GM23338 (cell line): Measurements from ENCODE around the gene RTL1. TPM values are rescaled to one million over a fixed set of nuclear protein-coding genes. Genes with fewer than 3 reads are reported as not detected.

Experiments
- ATAC-seq: fragments of 200-7000 bp; cut with Tn5 transposase; 3 replicates; pipeline ENCODE4 v1.9.1; 2020
- DNase-seq: peaks from one replicate; pipeline ENCODE4 v3.0.0-alpha.2; 2015; ENCODE audit warnings: low spot score
- H2AFZ ChIP-seq: fragments of 200-600 bp; sonication (generic); 2 replicates; pipeline ENCODE4 v1.8.0; 2016; ENCODE audit warnings: antibody characterized with exemption, mild to moderate bottlenecking, moderate library complexity
- H3F3A ChIP-seq: fragments of 200-600 bp; sonication (generic); replicated peaks from 2 replicates; pipeline ENCODE4 v1.8.0; 2017; ENCODE audit warnings: antibody characterized with exemption, mixed run types, low read depth
- H3K27ac ChIP-seq: fragments of 200-600 bp; sonication (generic); 2 replicates; pipeline ENCODE4 v1.6.1; 2016; ENCODE audit warnings: low read depth
- H3K27me3 ChIP-seq: fragments of 200-600 bp; sonication (generic); 2 replicates; pipeline ENCODE4 v1.8.0; 2016; ENCODE audit warnings: mild to moderate bottlenecking, mixed run types, moderate library complexity; ENCODE audit not compliant: insufficient read depth
- H3K36me3 ChIP-seq: fragments of 200-600 bp; sonication (generic); 2 replicates; pipeline ENCODE4 v1.8.0; 2016; ENCODE audit warnings: mild to moderate bottlenecking; ENCODE audit not compliant: insufficient read depth
- H3K4me1 ChIP-seq: fragments of 200-600 bp; sonication (generic); 2 replicates; pipeline ENCODE4 v1.8.0; 2016; ENCODE audit warnings: mild to moderate bottlenecking, moderate library complexity; ENCODE audit not compliant: insufficient read depth
- H3K4me2 ChIP-seq: fragments of 200-600 bp; sonication (generic); 2 replicates; pipeline ENCODE4 v1.7.1; 2017; ENCODE audit warnings: mixed run types
- H3K4me3 ChIP-seq: fragments of 200-600 bp; sonication (generic); 2 replicates; pipeline ENCODE4 v1.6.1; 2016; ENCODE audit warnings: mixed run types
- H3K79me2 ChIP-seq: fragments of 200-600 bp; sonication (generic); replicated peaks from 2 replicates; pipeline ENCODE4 v1.8.0; 2017; ENCODE audit warnings: mild to moderate bottlenecking; ENCODE audit not compliant: insufficient read depth
- H3K9me2 ChIP-seq: fragments of 200-600 bp; sonication (generic); 2 replicates; pipeline ENCODE4 v1.8.0; 2017; ENCODE audit not compliant: insufficient read depth
- H4K20me1 ChIP-seq: fragments of 200-600 bp; sonication (generic); replicated peaks from 2 replicates; pipeline ENCODE4 v1.8.0; 2017; ENCODE audit warnings: mild to moderate bottlenecking; ENCODE audit not compliant: insufficient read depth
- H3K27ac Mint-ChIP-seq: 2 replicates; pipeline ENCODE4 v1.8.0; 2020; ENCODE audit warnings: inconsistent platforms, mild to moderate bottlenecking, moderate library complexity, mixed read lengths
- H3K27me3 Mint-ChIP-seq: 3 replicates; pipeline ENCODE4 v1.8.0; 2022; ENCODE audit warnings: low read depth, mild to moderate bottlenecking, moderate library complexity, mixed read lengths, inconsistent platforms; ENCODE audit not compliant: insufficient read depth, poor library complexity
- H3K36me3 Mint-ChIP-seq: 3 replicates; pipeline ENCODE4 v1.8.0; 2021; ENCODE audit warnings: low read depth, mild to moderate bottlenecking, inconsistent platforms, moderate library complexity, mixed read lengths
- H3K4me1 Mint-ChIP-seq: 3 replicates; pipeline ENCODE4 v1.8.0; 2020; ENCODE audit warnings: mild to moderate bottlenecking, inconsistent platforms, mixed read lengths
- H3K4me3 Mint-ChIP-seq: 3 replicates; pipeline ENCODE4 v1.8.0; 2021; ENCODE audit warnings: moderate library complexity, mild to moderate bottlenecking, inconsistent platforms, mixed read lengths
- H3K9me3 Mint-ChIP-seq: 3 replicates; pipeline ENCODE4 v1.8.0; 2020; ENCODE audit warnings: moderate library complexity, mild to moderate bottlenecking, inconsistent platforms, mixed read lengths
- CREB1 ChIP-seq: fragments of 250-450 bp; sonication (Bioruptor Pico); IDR thresholded peaks from 2 replicates; pipeline ENCODE4 v1.5.0; 2020; ENCODE audit warnings: low read depth, mild to moderate bottlenecking, moderate library complexity
- CTCF ChIP-seq, 2 experiments: fragments of 200-600 bp in 1 of 2; sonication (generic) in 1 of 2; conservative IDR thresholded peaks; 2 replicates each; pipeline versions ENCODE4 v1.5.1 to v1.6.1; 2016 to 2017; ENCODE audit warnings: antibody characterized with exemption in 2 of 2, low read depth in 2 of 2, mild to moderate bottlenecking in 2 of 2, moderate library complexity in 1 of 2
- ETS1 ChIP-seq: IDR thresholded peaks from 2 replicates; pipeline ENCODE4 v1.6.1; 2016; ENCODE audit warnings: antibody characterized with exemption
- EZH2 ChIP-seq: fragments of 200-600 bp; sonication (generic); IDR thresholded peaks from one replicate; pipeline ENCODE4 v1.8.0; 2017; ENCODE audit warnings: antibody characterized with exemption, mild to moderate bottlenecking, low read depth; ENCODE audit not compliant: unreplicated experiment
- EZH2phosphoT487 ChIP-seq: fragments of 200-600 bp; sonication (generic); IDR thresholded peaks from one replicate; pipeline ENCODE4 v1.8.1; 2018; ENCODE audit warnings: antibody characterized with exemption; ENCODE audit not compliant: unreplicated experiment
- JUNB ChIP-seq: IDR thresholded peaks from one replicate; pipeline ENCODE4 v1.6.1; 2016; ENCODE audit warnings: antibody characterized with exemption; ENCODE audit not compliant: unreplicated experiment
- NANOG ChIP-seq: IDR thresholded peaks from 2 replicates; pipeline ENCODE4 v1.6.1; 2016; ENCODE audit warnings: antibody characterized with exemption, borderline replicate concordance
- POLR2AphosphoS5 ChIP-seq: IDR thresholded peaks from 2 replicates; pipeline ENCODE4 v1.6.1; 2016; ENCODE audit warnings: antibody characterized with exemption, low read depth
- REST ChIP-seq: IDR thresholded peaks from one replicate; pipeline ENCODE4 v1.6.1; 2018; ENCODE audit warnings: antibody characterized with exemption; ENCODE audit not compliant: unreplicated experiment
- STAT1 ChIP-seq: IDR thresholded peaks from one replicate; pipeline ENCODE4 v1.6.1; 2016; ENCODE audit warnings: antibody characterized with exemption; ENCODE audit not compliant: unreplicated experiment
- ZNF114 ChIP-seq: fragments of 250-450 bp; sonication (Bioruptor Pico); IDR thresholded peaks from 2 replicates; pipeline ENCODE4 v1.5.0; 2020; ENCODE audit warnings: mild to moderate bottlenecking, moderate library complexity
- ZNF331 ChIP-seq: fragments of 250-450 bp; sonication (Bioruptor Pico); IDR thresholded peaks from 2 replicates; pipeline ENCODE4 v1.5.0; 2020; ENCODE audit warnings: low read depth, mild to moderate bottlenecking, moderate library complexity
- ZNF462 ChIP-seq: fragments of 250-450 bp; sonication (Bioruptor Pico); IDR thresholded peaks from 2 replicates; pipeline ENCODE4 v1.5.0; 2020; ENCODE audit warnings: mild to moderate bottlenecking, moderate library complexity
- polyA plus RNA-seq: library from polyadenylated mRNA; unstranded; fragments of >200 nt; fragmentation: Nextera tagmentation; extraction: Ambion mirVana; gene quantifications from 2 replicates; pipeline ENCODE4 v1.2.1, GENCODE V29; 2016
- total RNA-seq: library from RNA; depleted of rRNA; stranded (reverse); fragments of >200 nt; shearing (Covaris generic); gene quantifications from 2 replicates; pipeline ENCODE4 v1.2.3, GENCODE V29; 2014

RTL1 gene
- total and polyA plus RNA-seq, 2 experiments from 2014 or later: not detected

- Histone ChIP-seq H3K79me2 (no peaks in the 10 kb centered on the region), H2AFZ (no peak overlapping the region), H3K27ac (no peak overlapping the region), H3K9me2 (no peaks in the 10 kb centered on the region), H3K4me2 (no peak overlapping the region), H3K36me3 (no peaks in the 10 kb centered on the region), H3K27me3 (no peaks in the 10 kb centered on the region), H4K20me1 (no peaks in the 10 kb centered on the region), H3K4me3 (no peak overlapping the region), H3F3A (no peaks in the 10 kb centered on the region), H3K4me1 (no peaks in the 10 kb centered on the region)
- Mint-ChIP-seq H3K27me3 (peaks cover 17% of the 10 kb centered on the region), H3K9me3 (peaks cover 24% of the 10 kb centered on the region), H3K27ac (no peak overlapping the region), H3K4me1 (no peaks in the 10 kb centered on the region), H3K36me3 (peaks cover 11% of the 10 kb centered on the region), H3K4me3 (no peak overlapping the region)
- no peak for TF ChIP-seq REST
- TF ChIP-seq EZH2phosphoT487: no peak
- TF ChIP-seq STAT1: no peak
- no peak for TF ChIP-seq ZNF331 (CRISPR knock-in tag)
- no peak for TF ChIP-seq ZNF462
- TF ChIP-seq CTCF (conservative IDR thresholded peaks at IDR 0.05; ENCODE audit: low read depth in 2 of 2): no peak
- TF ChIP-seq POLR2AphosphoS5: no peak
- TF ChIP-seq CREB1 (CRISPR knock-in tag): no peak
- no peak for TF ChIP-seq JUNB
- no peak for TF ChIP-seq ZNF114 (CRISPR knock-in tag)
- no peak for TF ChIP-seq EZH2
- no peak for TF ChIP-seq NANOG
- TF ChIP-seq ETS1: no peak
- ATAC-seq (no peak), DNase-seq (no peak)
Observed at GRCh38 chr14:100875126-100875525, 28.4 kb downstream of the RTL1 start.
